Measurements from ENCODE around the gene SDC1. TPM values are rescaled to one million over a fixed set of nuclear protein-coding genes. Genes with fewer than 3 reads are reported as not detected.

SDC1 gene
- total RNA-seq, 2 experiments from 2014 or later: 0.13 to 0.19 TPM

DNA sequence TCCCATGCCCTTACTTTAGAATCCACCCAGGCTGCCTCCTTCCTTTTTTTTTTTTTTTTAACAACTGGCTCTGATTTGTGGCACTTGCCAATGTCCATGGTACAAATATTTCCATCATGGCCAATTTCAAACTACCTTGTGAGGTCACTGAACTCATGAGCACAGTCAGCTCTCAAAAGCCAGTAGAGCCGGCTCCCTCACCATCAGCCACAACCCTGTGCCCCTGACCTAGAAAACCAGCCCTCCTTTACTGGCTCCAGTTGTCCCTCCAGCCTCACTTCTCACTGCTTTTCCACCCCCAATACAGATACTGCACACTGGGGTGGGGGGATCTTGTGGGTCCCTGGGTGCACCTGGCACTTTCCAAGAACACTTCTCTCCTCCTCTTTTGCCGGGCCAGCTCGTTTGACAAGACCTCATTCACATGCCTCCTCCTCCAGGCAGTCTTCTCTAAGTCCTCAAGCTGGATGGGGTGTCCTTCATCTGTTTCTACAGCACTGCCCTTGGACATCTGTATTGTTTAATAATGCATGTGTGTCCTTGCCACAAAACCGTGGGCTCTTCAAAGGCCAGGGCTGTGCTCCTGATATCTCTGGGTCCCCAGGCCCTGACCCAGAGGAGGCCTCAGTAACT, 35.5 kb downstream of the SDC1 start:
- POLR2A ChIA-PET: no interaction called here
- CTCF ChIA-PET: no interaction called here

DNA sequence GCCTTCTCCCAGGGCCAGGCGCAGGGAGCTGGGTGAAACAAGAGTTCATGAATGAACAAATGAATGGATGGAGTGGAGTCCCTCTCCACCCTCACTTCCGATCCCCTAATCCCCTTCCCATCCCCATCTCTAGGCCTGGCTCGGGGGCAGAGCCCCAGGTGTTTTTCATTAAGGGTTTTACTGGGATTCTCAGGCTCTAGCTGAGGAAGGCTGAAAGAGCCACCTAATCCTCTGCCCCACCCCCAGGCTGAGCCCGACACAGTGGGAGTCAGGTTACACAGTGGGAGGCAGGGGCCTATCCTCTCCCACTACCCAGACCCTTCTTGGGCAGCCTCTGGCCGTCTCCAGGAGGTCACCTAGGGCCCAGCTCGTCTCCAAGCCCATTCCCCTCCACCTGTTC, 36.1 kb downstream of the SDC1 start:
- CTCF ChIA-PET: no interaction called here

DNA sequence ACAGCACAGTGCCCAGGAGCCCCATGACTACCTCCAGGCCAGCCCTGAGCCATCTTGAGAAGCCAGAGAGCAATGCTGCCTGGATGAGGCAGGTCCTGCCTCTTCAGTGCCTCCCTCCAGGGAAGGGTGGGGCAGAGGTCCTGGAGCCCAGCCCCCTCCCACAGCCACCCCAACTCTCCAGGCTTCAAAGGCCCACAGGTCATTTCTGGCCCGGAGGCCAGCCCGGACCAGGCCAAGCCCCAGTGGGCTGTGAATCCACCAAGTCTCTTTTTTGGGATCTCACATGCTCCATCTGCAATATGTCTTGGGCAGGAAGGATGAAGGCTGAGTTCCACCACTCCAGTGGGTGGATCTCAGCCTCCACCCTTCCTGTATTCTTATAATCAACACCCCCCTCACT, 36.7 kb downstream of the SDC1 start:
- CTCF ChIA-PET: no interaction called here
- POLR2A ChIA-PET: no interaction called here

More for the DNA sequence above, 36.1 kb downstream of the SDC1 start:
- POLR2A ChIA-PET: no interaction called here

DNA sequence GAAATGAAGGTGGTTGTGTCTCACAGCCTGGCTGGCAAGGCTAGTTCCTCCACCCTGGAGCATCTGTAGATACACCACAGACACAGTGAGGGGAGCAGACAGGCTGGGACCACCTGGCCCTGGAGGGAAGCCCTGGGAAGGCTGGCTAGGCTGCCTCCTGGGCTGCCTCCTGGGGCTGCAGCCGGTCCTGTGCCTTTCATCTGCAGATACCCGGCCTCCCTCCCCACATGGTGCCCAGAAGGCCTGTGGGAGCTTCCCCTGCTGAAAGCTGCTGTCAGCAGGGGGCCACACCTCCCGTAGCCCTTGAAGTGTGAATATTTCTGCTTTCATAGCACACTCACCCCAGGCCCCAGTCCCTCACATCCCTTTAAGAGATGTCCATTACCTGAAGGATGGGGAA, 37.6 kb downstream of the SDC1 start:
- CTCF ChIA-PET: no interaction called here
- POLR2A ChIA-PET: no interaction called here

DNA sequence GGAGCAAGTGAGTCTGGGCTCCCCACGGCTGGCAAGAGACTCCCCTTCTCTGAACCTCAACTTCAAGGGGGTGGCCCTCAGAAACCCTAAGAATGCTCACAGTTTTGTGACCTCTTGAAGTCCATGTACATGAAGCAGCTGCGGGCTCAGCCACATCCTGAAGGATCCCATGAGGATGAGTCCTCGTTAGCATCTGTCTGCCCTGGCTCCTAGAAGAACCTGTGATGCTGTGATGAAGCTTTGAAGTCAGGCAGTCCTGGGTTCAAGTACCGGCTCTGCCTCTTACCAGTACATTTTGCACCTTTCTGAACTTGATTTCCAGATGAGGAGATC, 38.1 kb downstream of the SDC1 start:
- ChIA-PET POLR2A (interaction anchor here (0.5 kb wide), 1 partner anchor 68 kb away, joined by 3 read pairs; no protein-coding TSS in a partner anchor), CTCF (no interaction called here)

DNA sequence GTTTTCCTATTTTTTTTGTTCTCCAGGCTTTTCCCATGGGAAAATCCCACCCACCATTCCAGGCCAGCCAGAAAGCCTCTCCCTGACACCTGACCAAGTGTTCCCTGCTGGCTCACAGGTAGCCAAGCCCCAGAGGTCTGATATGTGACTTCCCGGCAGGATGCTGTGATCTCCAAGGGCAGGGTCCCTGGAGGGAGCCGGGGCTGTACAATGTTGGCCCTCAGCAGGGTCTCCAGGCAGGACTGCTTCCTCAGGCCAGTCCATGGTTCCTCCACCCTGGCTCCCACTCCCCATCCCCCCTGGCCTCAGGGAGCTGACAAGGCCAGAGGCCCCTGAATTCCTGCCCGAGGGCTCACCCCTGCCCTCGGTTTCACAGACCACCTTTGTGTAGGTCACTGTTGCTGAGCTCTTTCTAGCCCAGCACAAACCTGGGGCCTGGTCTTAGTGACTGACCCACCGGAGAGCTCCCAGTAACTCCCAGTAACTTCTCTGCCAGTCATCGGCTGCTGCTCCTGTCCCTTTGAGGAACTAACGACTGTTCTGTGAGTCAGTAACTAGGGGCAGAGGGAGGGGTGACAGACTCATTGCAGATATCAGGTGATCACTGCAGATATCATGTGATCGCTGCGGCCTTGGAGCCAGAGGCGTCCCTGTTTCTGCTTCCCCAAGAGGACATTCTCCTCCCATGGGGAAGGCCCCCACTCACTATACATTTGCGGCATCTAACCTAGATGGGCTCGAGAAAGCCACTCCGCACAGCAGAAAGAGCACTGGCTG, 38.7 kb downstream of the SDC1 start:
- CTCF ChIA-PET: no interaction called here
- POLR2A ChIA-PET: interaction anchor here (0.5 kb wide), 1 partner anchor 68 kb away, joined by 3 read pairs; no protein-coding TSS in a partner anchor

DNA sequence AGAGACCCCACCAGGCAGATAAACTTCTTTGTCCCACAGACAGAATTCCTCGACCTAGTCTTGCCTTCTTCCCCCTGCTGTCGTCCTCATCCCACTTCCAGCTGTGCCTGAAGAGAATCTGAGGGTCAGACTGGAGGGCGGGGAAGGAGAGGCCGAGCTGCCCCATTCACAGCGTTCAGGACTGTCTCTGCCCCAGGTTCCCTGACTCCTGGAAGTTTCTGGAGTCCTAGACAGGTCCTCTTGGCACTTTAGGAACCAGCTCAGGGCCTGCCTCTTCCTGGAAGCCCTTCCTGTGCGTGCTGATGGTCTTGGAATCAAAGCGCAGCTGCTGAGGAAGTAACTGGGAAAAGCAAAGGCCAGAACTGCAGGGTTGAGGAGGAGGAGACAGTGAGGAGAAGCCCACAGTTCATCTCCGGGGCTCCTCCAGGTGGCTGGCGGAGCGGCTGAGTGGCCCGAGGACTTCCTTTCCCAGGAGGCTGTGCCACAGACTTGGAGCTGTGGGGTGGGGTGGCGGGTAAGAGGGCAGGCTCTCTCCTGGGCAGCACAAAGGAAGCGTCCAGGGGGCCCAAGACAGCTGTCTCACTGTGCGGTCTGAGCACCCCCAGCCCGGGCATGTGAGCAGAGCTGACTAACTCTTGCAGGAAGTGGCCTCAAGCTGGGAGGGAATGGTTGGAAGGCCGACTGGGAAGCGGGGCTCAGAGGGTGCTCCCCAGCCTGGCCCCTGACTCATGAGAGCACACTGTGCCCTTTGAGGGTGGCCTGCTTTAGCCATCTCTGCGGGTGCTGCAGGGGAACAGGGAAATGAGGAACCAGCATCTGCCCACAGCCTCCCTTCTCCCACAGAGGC, 39.5 kb downstream of the SDC1 start:
- ChIA-PET POLR2A (no interaction called here), CTCF (no interaction called here)

DNA sequence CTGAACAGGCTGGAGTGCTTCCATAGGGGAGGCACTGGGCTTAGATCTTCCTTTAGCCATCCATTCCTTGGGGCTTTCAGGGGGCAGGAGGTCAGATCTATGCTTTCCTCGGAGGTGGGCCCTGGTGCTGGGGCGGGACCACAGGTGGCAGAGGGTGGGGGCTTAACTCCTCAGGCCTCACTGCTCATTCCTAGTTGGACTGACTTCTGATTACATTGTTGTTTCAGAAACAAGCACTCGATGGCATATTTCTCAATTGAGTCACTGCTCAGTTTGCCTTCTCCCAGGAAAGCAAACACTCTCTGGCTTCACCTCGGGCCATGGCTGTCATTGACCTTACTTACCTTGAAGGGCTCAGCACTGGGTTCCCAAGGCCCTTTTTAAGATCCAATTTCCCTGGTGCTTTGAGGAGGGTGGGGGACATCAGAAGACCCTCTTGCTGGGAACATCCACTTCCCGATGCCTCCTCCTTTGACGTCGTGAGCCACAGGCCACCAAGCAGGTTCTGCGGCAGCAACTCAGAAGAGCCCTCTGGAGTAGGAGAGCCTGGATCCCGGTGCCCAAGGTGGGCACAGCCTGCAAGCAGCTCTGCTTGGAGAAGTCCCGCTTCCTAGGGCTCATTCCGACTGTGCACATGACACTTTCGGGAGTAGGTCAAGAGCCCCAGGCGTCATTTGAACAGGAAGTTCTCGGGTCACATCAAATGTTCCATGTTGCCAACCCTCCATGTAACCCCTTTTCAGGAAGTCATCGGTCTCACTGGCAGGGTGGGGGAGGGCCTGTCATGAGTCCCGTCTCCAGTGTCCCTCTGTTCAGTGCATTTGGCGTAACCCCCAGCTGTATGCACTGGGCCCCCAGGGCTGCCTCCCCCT, 40.6 kb downstream of the SDC1 start:
- CTCF ChIA-PET: no interaction called here
- POLR2A ChIA-PET: no interaction called here

DNA sequence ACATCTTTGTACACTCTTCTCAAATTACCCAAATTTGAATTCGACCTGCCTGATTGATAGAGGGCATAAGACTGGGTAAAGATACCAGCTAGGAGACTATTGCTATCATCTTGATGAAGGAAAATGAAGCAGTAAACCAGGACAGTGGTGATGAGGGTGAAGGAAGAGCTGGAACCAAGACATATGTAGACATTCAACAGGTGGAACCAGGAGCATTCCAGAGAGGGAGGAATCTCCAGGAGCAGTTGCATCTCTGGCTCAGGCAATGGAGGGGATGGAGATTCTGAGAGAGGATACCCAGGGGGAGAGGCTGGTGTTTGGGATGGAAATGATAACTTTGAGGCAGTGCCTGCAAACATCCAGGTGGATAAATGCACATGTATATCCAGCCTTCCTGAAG, 41.6 kb downstream of the SDC1 start:
- ChIA-PET CTCF (no interaction called here), POLR2A (no interaction called here)

DNA sequence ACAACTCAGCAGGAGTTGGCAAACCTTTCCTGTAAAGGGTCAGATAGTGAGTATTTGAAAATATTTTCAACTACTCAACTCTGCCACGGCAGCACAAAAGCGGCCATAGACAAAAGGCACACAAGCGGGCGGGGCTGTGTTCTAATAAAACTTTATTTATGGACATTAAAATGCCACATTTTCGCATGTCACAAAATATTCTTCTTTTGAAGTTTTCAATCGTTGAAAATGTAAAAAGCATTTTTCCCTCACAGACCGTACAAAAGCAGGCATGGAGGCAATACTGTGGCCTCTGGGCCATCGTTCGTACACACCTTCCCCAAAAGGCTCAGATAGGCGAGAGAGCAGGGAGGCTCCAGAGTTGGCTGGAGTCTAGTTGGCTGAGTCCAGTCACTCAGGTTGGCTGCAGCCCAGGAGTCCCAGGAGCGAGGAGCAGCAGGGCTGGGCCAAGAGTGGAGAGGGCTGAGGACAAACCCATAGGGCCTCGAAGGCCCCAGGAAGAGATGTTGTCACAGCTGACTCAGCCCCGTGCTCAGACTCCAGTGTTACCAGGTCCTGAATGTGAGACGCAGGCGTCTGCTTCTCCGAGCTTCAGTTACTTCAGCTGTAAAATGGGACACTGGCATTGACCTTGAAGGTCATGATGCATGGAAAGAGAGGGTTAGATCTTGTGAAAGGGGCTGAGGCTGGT, 42.5 kb downstream of the SDC1 start:
- CTCF ChIA-PET: no interaction called here
- POLR2A ChIA-PET: no interaction called here

DNA sequence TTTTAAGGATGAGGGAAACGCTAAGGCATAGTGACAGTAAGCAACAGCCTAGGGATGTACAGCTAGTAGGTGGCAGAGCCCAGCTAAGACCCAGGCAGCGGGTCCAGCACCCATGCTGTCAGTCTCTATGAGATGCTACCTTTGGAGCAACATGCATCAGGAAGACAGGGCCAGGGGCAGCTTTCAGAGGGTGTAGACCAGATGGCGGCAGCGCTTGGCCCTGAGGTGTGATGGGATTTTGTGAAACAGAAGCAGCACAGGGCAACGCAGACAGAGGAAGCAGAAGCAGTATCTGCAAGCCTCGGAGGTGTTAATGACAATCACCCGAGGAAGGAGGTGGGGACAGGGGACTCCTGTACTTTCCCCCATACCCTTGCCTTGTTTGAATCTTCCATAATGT, 43.2 kb downstream of the SDC1 start:
- CTCF ChIA-PET: no interaction called here
- POLR2A ChIA-PET: no interaction called here

DNA sequence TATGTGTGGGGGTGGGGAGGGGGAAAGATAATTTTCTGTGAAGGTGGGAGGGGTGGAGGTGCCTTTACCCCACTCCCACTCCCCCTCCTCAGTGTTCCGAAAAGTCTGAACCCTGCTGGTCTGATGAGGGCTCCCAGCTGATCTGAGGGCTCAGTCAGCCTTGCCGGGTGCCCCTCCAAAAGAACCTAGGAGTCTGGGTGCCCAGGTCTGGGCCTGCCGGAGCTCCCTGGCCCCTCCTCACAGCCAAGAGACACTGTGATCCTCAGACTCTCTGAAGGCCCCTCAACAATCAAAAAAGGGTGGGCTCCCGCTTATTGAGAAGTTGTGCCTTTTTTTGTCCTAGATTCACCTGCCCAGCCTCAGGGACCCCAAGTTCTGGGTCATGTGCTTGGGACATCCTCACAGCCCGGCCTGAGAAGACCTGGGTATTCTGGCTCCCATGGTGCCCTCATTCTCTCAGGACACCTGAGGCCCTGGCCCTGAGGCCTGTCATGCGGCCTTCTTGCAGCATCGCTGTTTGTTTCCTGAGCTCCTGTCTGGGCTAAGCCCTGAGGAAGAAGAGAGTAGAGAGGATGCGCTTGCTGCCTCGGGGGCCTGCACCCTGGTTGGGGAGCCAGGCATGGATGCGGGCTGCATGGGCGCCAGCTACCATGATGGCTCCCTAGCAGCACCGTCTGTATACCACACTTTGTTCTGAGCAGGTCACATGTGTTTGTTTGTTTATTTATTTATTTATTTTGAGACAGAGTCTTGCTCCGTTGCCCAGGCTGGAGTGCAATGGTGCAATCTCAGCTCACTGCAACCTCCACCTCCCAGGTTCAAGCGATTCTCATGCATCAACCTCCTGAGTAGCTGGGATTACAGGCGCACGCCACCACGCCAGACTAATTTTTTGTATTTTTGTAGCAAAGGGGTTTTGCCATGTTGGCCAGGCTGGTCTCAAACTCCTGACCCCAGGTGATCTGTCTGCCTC, 44.0 kb downstream of the SDC1 start:
- POLR2A ChIA-PET: no interaction called here
- CTCF ChIA-PET: no interaction called here

DNA sequence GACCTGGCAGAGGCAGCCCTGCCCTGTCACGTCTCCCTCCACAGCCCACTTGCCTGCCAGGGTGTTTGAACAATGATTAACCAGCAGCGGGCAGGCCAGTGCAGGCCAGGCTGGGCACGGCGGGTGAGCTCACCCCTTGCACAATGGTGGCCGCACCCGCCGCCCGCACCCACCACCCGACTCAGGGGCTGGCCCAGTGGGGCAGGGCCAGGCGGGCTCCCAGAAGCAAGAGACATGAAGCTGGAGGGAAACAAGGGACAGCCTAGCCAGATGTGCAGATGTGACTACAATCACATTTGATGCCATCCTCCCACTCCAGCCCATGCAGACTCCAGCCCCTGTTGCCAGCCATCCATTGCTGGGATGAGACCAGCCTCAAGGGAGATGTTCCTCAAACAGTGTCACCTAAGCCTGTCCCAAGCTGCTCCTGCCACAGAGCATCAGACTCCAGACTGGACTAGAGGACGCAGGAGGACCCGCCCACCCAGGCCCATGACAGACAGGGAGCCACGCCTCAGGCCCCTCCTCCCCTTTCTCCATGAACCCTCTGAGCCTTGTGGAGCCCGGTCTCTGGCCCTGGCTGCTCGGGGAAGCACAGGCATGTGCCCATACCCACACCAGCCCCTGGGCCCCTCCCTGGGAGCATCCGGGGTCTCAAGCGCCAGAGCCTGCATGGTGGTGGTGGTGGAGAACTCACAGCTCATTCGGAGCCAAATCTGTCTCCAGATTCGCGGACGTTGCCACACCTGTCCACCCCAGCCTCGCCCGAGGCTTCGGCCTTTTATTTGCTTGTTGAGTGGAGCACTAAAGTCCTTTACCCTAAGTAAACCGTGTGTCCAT, 45.0 kb downstream of the SDC1 start:
- POLR2A ChIA-PET: no interaction called here
- CTCF ChIA-PET: no interaction called here

DNA sequence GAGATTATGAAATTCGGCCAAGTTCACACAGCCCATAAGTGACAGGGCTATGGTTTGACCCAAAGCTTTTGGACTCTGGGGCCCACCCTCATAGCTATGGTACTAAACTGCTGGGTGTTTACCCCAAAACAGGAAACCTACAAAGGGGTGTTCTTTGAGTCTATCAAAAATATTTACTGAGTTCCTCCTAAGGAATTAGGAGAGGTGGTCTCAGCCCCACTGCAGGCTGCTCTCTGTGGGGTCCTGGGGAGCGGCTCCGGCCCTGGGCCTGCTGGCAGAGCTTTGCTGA, 45.5 kb downstream of the SDC1 start:
- ChIA-PET POLR2A (no interaction called here), CTCF (no interaction called here)

DNA sequence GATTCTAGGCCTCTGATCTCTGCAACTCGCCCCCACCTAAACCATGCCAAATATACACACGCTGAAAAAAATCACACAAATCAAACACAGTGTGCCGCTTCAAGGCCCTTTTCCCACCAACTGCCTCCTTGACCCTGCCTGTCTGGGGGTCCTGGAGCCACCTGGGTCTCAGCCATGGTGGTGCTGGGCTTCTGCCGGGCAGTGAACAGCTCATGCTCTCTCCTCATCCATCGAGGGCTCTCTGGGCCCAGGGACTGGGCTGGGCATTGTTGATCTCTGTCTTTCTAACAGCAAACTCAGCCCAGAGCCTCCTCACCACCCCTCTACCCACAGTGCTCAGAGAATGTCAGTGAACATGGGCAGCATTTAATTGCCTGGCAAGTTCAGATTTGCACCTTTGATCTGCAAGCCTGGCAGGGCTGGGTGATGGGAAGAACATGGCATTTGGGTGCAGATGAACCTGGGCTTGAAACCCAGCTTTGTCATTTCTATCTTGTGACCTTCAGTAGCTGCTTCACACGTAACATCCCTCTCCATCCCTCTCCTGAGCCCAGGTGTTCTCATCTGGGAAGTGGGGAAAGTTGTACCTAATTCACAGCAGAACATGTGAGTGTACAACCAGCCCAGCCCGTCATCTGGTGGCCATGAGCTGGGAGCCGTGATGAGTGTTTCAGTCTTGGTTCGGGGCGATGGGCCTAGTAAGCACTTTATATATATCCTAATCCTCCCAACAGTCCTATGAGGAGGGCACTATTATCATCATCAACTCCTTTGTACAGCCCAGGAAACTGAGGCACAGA, 46.1 kb downstream of the SDC1 start:
- ChIA-PET POLR2A (no interaction called here), CTCF (no interaction called here)

DNA sequence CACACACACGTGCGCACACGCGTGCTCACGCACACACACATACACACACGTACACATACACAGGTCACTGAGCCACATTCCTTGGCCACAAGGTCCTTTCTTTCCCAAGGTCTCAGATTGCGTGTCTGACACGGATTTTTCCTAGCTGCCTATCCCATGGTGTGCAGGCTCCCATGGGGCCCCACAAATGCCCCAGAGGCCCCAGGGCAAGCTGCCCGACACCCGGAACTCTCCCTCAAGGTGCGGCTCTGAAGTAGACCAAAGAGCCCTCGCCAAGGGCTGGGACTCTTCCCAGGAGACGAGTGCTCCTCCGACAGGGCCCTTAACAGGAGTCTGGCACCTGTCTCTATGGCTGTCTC, 46.7 kb downstream of the SDC1 start:
- CTCF ChIA-PET: no interaction called here
- POLR2A ChIA-PET: no interaction called here

DNA sequence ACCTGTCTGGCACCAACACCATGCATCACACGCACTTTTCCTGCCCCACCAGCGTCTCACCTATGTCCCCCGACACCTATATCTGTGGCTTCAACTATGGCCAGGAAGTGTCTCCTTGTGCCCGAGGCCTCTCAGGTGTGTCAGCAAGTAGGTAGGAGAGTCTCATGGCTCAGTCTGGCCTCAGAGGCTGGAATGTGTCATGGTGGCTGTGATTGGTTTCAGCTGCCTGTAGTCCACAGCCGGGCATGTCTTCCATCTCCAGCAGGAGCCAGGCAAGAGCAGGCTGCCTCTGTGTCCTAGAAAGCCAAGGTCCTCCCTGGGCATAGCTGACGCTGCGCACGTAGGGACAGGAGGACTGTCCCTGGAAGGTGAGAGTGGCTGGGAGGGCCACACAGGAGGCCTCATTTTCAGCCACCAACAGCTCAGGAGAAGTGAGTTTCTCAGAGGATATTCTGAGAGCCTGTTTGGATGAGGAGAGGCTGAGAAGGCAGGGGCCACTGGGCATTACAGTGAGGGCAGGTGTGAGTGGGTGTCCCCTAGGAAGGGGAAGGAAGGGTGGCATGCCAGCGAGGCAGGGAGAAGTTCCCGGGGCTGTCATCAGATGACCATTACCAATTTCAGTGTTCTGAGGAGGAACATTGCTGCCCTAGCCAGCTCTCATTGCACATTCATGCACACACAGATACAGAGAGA, 47.2 kb downstream of the SDC1 start:
- ChIA-PET POLR2A (no interaction called here), CTCF (no interaction called here)
